GM19351 (cell line): ENCODE results near the gene TMTC4.

Experiments
- ATAC-seq: cut with Tn5 transposase; IDR thresholded peaks from one replicate; pipeline ENCODE4 v1.9.1; 2021; ENCODE audit warnings: mild to moderate bottlenecking, moderate library complexity; ENCODE audit not compliant: unreplicated experiment

TMTC4 gene

GRCh38 chr13:100667894-100668293 lies 6.7 kb downstream of the TMTC4 start:
- no peak for ATAC-seq

DNA sequence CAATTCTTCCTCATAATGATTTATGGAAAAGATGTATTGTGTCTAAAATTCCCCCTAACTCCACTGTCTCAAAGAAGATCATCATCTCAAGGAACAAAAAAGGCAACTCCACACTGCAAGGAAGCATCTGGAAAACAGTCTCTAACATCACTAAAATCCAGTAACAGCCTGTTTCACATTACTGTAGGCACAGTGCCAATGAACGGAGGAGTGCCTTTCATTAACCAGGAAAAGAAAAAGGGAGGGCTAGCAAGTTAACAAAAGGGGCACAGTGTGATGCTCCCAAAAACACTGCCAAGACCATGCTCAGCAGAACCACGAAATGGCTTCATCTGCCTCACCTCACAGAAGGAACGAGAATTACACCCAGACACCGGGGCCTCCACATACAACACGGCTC lies 8.5 kb downstream of the TMTC4 start:
- ATAC-seq, result no peak

- ATAC-seq, result no peak
Observed at GRCh38 chr13:100665403-100665802, 9.2 kb downstream of the TMTC4 start.

GRCh38 chr13:100664171-100664900 lies 10.3 kb downstream of the TMTC4 start:
- no peak for ATAC-seq

DNA sequence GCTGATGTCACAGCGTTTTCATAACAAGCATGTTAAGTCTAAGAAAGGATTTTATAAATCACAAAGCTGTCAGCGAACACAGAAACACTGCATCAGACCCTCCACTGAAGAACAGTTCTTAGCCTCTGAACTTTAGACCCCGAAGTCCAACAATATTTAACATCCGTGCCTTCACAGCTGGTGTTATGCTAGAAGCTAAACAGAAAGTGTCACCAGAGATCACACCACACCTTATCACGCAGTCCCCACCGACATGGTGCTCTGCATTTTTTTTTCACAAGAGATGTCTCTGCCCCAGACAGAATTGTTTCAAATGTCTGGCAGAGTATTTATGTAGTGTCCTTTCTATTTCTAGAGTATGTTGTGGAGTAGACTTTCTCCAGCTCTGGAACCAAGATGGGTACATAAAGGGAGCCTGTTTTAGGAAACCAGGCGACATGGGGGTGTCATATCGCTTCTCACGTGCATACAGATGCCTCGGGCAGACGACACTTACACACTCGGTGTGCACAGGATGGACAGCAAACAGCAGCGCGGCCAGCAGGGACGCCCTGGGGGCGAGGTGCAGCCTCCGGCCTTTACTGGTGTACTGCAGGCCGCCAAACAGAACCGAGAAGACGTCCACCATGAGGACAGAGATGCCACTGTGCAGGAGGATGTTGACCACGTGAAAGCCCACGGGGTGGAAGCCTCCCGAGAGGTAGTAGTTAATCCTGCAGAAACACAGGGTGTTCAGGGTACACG lies 12.0 kb downstream of the TMTC4 start:
- ATAC-seq, result no peak

- ATAC-seq, result no peak
Observed at GRCh38 chr13:100660761-100661160, 13.8 kb downstream of the TMTC4 start.

DNA sequence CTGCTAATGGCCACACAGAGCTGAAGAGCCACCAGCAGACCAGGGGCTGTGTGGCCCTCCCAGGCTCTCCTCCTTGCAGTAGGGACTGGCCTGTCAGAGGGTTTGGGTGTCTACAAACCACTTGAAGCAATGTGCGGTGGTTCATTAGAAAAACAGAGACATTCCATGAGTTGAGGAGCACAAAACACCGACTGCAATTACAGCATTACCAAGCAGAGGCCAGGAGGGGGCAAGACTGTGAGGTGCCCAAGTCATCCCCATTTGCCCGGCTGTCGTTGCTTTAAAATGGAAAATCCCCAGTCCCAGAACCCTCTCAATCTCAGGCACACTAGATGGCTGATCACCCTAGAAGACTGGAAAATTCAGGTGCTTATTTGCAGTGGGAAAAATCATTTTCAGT lies 15.0 kb downstream of the TMTC4 start:
- no peak for ATAC-seq

DNA sequence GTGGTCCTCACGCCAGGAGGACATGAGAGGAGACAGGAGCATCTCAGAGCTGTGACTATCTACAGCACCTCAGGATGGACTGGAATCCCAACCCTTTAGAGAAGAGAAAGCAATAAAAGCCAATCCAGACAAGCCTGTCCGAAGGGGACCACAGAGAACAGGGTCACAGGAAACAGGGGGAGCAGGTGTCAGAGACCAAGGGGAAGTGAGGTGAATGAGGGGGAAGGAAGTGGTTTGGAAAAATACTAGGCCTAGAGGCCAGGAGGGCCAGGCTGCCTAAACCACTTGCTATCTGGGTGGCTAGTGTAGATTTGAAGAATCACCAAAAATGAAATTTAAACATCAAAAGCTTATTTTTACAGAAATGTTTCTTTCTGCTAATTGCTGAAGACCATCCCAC lies 16.2 kb downstream of the TMTC4 start:
- peak; percentile 84 for ATAC-seq

DNA sequence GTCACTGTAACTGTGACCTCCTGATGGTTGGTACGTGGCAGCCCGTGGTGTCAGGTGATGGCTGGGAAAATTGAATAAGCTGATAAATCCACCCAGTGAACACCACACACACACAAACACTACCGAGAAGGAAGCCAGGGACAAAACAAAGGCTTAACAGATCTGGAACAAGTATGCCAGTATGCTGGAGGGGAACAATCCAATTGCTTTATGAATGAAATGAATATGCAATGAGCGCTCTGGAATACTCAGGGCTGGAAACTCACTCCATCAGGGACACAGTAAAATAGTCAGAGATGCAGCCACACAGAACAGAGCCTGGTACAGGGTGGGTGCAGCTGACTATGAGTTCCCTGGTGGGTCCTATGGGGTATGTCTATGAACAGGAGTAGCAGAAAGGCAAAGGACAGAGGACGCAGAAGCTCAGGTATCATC lies 16.7 kb downstream of the TMTC4 start:
- ATAC-seq, result no peak

DNA sequence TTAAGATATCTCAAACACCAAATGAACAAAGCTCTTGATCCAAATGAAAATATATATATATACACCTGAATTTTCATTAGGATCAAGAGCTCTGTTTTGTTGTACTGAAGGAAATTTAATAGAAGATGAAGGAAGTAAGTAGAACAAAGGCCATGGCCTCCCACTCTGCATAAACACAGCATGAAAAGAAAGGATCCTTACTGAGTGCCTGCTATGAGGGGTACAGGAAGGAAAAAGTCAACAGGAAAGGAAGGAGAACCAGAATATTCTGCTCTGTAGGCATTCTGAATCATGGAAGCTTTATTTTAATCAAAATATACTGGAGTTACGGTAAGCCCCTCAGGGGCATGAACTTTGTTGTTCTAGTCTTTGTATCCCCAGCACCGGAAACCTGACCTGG lies 22.1 kb downstream of the TMTC4 start:
- no peak for ATAC-seq

DNA sequence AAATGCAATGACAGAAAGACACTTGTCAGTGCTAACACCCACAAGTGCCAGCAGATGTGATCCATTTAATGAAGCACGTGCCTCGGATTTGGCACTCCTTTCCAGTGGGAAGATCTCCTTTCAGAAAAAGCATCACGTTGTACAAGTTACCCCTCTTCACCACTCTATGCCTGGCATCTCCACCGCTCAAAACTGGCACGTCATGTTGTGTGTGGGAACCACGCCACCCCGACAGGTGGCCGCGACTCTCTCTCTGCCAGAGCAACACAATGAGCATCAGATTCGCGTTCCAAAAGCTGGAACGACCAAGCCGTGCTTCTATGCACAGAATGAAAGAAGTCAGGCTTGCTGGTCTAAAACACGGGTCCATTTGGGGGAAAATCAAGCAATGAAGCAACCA lies 24.3 kb downstream of the TMTC4 start:
- ATAC-seq, result no peak

DNA sequence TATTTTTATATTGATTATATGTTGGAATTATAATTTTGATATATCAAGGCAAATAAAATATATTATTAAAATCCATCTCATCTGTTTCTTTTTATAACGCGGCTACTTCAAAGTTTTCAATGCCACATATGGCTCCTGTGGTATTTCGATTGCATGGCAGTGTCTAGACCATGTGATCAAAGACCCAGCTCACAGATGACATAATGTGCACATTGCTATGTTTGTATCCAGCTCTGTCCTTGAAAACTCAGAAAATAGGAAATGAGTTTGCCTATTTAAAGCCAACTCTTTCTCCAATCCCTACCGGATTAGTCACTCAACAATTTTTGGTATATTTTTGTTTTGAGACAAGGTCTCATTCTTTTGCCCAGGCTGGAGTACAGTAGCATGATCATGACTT lies 26.2 kb downstream of the TMTC4 start:
- no peak for ATAC-seq

GRCh38 chr13:100646871-100647270 lies 27.7 kb downstream of the TMTC4 start:
- ATAC-seq, result no peak

- no peak for ATAC-seq
Observed at GRCh38 chr13:100646030-100646673, 28.4 kb downstream of the TMTC4 start.

GRCh38 chr13:100645382-100645781 lies 29.2 kb downstream of the TMTC4 start:
- no peak for ATAC-seq

DNA sequence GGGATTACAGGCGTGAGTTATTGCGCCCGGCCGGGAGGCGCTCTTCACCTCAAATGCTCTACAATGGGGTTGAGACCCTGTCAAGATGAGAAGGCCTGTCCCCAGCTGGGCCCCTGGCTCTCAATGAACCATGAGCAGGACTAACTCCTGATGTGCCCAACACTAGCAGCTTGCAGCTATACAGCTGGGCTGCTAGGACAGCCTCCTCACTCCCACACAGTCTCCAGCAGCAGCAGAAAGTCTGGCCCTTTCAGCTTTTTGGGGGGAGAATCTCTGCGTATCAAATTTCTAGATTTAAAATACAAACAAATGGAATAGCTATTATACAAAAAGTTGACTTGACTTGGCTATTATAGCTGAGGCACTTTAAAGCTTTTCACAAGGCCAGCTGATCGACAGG lies 30.2 kb downstream of the TMTC4 start:
- no peak for ATAC-seq

DNA sequence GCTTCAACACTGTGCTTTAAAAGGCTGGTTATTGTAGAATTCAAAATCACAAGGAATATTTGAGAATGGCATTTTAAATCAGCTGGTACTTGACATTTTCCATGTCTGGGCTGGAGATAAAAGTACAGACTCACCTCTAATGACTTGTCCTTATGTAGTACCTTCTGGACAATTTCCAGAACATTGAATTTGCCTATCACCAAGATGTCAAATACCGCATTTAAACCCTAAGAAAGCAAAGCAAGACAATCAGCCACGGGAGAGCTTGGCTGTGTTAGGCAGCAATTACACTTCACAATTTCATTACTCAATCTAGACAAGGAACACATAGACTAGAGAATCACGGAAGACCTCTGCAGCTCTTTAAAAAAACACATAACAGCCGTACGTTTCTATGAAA lies 36.8 kb downstream of the TMTC4 start:
- no peak for ATAC-seq

DNA sequence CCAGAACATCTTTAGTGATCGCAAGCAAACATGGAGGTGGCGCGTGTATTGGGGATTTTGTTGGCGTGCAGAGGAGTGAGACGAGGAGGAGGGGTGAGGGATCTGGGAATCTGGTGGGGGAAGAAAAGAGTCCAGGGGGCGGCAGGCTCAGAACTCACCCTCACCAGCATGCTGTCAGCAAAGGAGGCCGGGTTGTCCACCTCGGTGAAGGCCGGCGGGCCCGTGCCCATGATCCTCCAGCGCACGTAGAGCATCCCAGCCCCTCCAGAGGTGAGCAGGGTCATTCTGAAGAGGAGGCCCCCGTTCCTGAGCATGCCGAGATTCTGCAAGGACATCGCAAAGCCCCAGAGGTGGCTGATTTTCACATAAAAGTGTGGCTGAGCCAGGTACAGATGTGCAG lies 37.2 kb downstream of the TMTC4 start:
- no peak for ATAC-seq

- no peak for ATAC-seq
Observed at GRCh38 chr13:100636441-100636840, 38.2 kb downstream of the TMTC4 start.

DNA sequence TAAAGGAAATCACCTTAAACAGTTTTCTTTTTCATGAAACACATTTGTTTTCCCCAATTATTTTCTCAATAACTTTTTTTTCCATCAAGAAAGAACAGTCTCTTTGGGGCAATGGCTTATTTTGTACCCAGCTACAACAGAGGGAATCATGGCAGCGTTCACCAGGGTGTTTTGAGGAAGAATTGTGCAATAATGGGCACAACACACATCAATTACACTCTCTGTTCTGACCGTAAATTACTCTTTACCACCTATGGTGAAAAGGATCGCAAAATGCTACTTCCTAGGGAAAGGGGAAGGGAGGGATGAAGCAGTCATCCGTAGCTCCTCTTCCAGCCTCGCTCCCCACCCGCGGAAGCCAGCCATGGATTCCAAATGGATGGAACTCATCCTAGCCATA lies 38.6 kb downstream of the TMTC4 start:
- ATAC-seq, result no peak

DNA sequence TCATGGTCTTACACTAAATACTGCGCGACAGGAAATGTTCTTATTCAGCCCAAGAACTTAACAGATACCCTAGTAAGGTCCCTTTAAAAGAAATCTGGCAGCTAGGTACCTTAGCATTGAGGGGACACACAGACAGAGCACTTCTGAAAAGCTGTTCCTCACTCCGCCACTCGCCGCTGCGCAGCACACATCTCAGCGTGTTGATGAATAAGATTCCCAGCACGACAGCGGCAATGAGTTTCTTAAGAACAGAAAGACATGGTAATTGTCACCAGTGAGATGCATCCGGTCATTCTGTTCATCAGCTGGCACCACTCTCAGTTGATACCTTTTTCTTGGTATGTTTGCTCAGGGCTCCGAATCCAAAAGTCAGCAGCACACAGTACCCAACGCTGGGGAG lies 39.9 kb downstream of the TMTC4 start:
- no peak for ATAC-seq

GRCh38 chr13:100633461-100633860 lies 41.1 kb downstream of the TMTC4 start:
- ATAC-seq, result no peak
